GM11168 (cell line): ENCODE results near the gene PTPN21.
"Not testable (repeated sequence)": the region's sequence is repeated elsewhere in the genome, so short reads cannot be mapped to it uniquely, and the experiment has no call there.

Experiments
- in situ Hi-C: fragments of 300-500 bp; cut with MboI; formaldehyde crosslinking; loops from one replicate; pipeline ENCODE4 v1.12.0; 2022; ENCODE audit warnings: low sequenced_read_pairs; ENCODE audit not compliant: unreplicated experiment

Gene PTPN21

DNA sequence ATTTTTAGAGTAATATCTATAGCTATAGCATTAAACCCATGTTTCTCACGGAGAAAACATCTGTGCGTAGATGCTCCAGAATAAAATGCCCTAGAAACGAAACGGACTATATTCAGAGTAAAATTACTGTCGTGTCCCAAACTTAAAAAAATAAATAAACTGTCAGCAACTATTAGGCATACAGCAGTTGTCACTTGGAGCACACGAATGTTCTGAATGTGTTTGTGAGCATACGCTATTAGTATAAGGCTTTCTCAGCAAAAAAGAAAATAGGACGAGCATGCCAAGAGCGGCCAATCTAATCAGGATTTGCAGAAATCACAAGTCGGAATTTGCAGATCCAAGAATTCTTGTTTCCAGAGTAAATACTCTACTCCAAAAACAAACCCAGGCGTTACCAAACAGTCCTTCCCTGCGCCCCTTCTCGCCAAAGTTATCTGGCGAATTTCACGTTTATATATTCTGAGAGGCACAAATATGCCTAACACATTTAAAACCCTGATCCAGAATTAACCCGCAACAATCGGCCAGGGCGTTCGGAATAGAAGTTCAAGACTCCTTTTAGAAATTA, 836 bp downstream of the PTPN21 start:
- in situ Hi-C loops = no loop called here

DNA sequence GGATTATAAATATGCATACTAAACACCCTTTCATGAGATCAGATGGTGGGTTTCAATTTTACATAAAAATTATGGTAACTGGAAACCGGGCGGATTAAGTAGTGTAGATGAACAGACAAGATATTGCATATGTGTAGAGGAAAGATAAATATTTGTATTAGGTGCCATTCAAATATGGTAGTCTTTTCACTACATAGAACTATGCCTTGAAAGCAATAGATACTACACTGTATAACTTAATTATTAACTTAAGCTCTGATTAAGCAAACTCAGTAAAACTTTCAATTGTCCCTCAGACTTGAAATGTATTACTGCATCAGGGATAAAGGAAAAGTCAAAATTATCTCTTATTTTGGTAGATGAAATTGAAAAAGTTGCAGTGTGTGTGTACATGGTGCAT, 1.9 kb downstream of the PTPN21 start:
- in situ Hi-C loops = no loop called here

DNA sequence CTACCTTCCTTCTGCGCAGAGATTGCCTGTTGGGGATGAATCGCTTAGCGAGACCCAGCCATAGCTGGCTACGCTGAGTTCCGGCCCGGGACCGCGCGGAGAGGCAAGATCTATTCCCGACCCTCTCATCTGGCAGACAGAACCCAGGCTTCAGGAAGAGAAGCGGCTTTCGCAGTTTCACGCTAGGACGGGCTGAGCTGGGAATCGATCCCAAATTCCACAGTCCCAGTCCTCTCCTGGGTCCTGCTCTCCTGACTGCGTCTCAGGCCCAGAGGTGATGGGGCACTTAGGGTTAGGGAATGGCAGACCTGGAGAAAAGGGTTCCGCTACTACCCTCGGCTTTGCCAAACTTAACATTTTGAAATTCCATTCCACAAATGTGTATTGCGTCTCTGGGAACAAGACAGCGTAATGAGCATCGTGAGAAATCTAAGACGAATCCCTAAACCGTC, 2.8 kb downstream of the PTPN21 start:
- in situ Hi-C loops = no loop called here

DNA sequence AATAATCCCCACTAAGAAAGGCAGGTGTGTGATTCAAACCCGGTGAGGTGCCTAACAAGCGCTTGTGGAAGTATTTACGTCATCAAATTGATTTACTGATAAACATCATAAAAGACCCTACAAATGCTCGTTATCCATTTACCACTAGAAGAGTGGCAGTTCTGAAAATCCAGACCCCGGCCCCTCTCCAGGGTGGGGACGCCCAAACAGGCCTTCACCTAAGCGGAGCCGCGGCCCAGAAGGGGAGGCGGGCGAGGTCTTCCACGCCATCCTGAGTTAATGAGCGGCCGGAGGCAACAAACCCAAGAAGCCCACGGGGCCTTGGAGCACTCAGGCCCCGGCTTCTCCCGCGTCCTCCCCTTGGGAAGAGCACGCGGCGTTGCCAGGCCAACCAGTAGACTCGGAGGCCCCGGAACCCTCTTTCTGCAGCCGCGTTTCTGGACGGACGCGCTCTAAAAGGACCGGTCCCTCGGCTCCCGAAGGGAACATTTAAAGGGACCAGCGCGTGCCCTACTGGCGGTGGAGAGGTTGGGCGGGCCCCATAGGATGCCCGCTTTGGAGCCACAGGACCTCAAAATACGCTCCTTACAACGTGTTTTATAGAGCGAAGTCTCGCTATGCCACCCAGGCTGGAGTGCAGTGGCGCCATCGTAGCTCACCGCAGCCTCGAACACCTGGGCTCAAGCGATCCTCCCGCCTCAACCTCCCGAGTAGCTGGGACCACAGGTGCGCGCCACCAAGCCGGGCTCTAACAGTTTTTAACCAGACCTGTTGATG, 3.5 kb downstream of the PTPN21 start:
- in situ Hi-C loops = no loop called here

DNA sequence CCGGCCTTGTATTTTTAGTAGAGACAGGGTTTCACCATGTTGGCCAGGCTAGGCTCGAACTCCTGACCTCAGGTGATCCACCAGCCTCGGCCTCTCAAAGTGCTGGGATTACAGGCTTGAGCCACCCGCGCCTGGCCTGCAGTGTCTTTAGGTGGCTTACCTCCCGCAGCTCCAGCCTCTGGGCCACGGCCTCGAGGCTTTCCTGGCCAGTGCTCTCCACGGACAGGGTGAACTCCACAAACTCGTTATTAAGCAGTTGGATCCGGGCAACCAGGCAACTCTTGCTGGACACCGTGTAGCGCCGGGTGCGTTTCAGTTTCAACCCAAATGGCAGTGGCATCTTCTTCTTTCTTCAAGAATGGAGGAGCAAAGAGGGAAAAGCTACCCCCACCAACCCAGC, 4.7 kb downstream of the PTPN21 start:
- in situ Hi-C loops = no loop called here

DNA sequence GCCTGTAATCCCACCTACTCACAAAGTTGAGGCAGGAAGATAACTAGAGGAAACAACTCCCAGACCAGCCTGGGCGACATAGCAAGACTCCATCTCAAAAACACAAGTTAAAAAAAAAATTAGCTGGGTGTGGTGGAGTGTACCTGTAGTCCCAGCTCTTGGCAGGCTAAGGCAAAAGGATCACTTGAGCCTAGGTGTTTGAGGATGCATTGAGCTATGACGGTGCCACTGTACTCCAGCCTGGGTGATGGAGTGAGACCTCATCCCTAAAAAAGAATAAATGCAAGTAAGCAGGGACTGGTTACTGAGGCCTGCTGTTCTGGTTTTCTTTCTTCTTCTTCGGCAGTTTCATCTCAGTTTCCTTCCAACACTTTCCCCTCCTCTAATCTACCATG, 7.4 kb downstream of the PTPN21 start:
- in situ Hi-C loops = no loop called here

DNA sequence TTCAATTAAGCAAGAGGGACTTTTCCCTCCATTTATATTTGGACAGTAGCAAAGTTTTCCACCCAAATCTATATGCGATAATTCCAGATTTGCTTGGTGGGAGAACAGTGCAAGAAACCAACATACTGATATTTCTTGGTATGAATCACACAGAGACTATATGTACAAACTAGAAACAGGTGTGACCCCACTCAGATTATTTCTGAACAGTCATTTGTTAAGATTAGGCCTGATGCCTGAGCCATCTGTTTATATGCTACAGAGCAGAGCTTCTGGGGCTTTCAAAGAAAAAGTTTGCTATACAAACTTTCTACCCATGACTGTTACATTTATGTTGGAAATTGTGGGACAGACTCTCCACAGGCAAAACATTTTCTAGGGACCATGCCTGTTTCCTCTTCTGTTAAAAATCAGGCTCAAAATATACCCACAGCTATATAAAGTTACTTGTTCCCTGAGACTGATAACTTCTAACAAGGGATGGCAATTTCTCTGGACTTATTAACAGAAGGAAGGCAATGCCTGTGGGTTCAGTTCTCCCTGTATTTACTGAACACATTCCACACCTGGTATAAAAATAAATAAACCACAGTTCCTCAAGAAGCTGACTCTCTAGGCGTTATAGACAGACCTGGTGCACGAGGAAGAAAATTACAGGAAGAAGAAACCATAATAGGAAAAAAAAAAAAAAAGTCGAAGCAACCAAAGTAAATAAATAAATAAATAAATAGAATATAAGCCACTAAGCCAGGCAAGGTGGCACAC, 8.0 kb downstream of the PTPN21 start:
- in situ Hi-C loops = no loop called here

DNA sequence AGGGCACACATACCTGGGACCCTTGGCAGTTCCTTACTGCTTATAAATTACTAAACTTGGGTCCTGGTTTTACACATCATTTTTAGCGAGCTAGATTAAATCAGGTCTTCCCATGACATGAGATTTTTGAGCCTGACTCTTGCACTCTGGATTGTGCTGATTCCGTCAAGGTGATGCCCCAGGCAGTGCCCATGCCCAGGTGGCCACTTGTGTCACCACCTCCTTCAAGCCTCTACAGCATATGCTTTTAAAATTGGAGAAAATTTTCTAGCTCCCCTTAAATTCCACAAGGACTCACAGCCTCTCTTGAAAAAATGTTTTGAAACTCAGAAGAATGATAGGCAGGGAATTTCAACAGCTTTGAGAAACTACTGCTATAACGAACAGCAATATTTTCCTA, 9.6 kb downstream of the PTPN21 start:
- in situ Hi-C loops = no loop called here

DNA sequence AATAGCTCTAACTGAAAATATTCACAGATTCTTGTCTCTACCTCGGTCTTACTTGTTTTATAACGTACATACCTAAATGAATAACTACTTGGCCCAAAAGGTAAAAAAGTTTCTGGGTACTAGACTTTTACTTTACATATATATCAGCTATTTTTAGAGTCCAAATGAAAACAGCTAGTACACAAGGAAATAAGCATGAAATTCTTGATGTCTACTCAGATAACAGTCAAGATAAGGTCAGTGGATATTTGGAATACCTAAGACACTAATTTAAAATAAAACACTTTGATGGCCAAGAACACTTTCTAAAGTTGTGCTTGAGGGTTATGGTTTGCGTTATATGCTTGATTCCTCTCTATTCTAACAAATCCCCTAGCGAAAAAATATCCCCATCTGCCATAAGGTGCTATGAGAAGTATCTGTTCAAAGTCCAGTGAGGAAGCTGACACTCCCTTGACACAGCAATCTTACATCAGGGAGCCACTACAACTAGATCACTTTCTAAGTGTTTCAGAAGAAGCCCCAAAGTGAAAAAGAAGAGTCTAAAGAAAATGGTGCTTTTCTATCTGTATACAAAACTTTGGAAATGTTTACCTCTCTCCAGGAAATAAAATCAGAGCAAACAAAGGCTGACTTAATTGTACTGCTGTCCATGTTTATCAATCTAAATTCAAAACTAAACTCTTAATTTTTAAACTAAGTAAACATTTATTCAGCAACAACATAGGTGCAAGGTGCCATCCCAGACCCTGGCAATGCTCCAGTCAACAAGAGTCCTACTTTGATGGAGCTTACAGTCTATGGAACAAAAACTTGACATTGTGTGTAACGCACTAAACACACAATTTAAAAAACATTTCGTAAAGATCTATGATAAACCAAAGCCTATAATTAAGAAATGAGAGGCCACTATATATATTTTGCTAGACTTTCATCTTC, 11.7 kb downstream of the PTPN21 start:
- in situ Hi-C loops = no loop called here

DNA sequence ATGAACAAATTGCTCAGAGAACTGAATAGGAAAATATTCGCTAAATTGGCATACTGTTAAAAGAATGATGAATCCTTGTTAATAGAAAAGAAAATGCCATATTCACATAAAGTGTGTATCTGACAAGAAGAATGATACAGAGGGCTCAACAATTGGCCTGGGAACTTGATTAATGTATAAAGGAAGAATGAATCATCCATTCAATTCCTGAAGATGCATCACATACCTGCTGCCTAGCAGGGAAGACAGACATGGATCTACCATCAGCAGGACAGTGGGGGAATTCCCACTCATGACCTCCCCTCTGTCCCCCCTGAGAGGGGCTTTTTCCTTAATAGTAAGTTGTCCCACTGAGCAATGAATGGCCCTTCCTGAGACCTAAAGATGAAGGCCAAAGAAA, 13.5 kb downstream of the PTPN21 start:
- in situ Hi-C loops = no loop called here

DNA sequence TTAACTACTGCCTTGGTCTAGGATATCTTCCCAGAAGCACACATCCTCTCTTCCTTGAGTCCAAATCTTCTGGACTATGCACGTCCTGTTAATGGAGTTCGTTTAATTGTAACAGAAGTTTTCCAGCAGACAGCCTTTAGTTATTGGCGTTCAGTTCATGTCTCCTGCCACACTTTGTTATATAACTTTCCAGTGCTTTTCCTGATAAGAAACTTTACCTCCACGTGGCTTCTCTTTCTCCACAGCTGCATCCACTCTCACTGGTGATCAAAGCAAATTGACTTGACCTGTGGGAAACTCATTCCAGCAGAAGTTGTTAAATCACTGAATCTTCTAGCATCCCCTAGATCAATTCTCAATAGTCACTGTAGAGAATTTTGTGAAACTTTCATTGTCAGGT, 19.0 kb downstream of the PTPN21 start:
- in situ Hi-C loops = no loop called here

DNA sequence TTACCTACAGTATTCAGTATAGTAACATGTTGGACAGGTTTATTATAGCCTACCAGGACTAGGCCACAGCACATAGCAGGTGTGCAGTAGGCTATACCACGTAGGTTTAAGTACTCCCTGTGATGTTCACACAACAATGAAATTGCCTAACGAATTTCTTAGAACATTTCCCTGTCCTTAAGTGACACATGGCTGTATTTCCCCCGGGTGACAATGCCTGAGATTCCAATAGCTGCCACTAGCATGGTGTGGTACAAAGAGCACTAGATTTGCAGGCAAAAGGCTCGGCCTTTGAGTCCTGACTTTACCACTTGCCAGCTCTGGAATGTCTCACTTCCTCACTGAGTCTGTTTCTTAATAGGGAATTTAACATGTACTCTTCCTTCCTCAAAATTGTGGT, 19.7 kb downstream of the PTPN21 start:
- in situ Hi-C loops = no loop called here

DNA sequence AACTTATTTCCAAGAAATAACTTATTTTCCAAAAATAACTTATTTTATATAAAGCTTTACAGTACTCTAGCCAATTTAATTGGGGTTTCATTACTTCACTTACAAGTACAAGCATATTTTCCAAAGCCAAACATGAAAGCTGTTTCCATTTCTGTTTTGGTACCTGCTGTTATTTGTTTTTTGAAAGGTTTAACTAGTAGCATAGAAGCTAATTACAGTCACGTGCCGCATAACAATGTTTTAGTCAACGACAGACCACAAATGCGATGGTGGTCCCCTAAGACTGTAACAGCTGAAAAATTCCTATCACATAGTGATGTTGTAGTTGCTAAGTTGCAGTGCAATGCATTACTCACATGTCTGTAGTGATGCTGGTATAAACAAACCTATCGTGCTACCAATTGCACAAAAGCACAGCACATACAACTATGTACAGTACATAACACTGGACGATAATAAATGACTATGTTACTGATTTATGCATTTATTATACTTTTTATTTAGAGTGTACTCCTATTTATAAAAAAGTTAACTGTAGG, 21.7 kb downstream of the PTPN21 start:
- in situ Hi-C loops = no loop called here

DNA sequence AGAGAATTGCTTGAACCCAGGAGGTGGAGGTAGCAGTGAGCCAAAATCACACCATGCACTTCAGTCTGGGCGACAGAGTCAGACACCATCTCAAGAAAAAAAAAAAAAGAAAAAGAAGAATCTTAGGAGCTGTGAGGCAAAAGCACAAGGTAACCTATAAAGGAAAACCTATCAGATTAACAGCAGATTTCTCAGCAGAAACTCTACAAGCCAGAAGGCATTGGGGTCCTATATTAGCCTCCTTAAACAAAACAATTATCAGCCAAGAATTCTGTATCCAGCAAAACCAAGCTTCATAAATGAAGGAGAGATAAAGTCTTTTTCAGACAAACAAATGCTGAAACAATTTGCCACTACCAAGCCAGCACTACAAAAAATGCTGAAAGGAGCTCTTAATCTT, 24.9 kb downstream of the PTPN21 start:
- in situ Hi-C loops = not testable (repeated sequence)

DNA sequence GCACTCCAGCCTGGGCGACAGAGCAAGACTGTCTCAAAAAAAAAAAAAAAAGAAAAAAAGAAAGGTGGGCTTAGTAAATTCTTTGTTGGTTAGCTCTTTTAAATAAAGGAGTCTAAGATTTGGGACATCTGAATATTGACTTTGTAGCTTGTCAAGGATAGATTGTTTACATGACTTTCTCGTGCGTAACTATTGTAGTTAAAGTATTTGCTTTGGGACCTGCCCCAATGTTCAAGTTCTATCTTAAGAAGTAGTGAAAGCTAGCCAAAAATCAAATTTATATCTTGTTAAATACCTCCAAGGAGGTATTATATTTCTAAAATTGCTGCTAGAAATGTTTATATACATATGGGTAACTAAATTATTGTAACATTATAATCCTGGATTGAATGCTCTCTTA, 32.4 kb downstream of the PTPN21 start:
- in situ Hi-C loops = no loop called here

DNA sequence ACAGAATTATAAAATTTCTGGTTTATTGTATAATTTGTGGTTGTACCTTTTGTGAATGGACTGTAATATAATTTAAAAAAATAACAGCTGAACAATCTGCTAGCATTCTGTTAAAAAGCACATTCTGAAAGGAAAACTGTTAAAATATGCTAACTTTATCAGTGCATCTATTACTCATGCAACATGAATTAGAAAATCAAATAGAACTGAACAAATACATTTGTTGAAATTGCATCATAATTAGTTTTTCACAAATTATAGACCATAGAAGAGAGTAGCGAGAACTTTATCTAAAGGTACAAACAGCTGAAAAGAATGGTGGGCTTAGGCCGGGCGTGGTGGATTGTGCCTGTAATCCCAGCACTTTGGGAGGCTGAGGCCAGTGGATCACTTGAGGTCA, 33.0 kb downstream of the PTPN21 start:
- in situ Hi-C loops = no loop called here

DNA sequence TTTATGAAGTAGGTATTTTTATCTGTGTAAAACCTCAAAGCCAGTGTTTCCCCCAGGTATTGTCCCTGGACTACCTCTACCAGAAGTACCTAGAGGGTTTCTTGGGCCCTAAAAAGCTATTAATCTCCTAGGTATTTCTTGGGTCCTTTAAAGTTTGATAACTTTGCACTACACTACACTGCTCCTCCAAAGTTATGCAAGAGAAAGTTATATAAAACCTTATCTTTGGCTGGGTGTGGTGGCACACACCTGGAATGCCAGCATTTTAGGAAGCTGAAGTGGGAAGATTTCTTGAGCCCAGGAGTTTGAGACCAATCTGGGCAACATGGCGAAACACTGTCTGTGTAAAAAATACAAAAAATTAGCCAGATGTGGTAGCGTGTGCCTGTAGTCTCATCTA, 34.9 kb downstream of the PTPN21 start:
- in situ Hi-C loops = no loop called here

DNA sequence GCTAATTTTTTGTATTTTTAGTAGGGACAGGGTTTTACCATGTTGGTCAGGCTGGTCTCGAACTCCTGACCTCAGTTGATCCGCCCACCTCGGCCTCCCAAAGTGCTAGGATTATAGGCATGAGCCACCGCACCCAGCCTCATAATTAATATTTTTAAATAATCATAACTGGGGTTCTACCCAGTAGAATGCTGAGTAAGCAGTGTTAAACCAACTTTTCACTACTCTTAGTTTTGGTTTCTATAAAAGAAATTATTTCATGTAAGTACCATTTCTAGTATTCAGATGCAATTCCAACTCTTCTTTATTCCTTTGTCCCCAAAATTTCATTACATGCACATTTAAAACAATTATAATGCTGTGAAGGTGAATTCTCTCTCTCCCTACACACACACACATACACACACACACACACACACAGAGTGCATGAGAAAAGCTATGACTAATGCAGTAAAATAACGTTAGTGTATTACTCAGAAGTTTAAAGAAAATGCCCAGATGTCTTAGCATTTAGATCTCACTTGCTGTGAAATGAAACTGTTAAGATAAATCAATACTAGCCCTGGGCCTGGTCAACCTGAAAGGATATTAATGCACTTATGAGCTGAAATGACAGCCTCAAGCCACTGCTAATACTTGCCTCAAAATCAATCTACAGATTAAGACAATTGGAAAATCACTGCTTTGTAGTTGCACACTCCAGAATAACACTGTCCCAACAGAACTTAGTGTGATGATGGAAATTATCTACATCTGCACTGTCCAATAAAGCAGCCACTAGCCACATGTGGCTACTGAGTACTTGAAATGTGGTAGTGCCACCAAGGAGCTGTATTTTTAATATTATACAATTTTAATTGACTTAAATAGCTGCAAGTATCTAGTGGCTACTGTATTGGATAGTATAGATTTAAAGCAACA, 36.0 kb downstream of the PTPN21 start:
- in situ Hi-C loops = no loop called here

DNA sequence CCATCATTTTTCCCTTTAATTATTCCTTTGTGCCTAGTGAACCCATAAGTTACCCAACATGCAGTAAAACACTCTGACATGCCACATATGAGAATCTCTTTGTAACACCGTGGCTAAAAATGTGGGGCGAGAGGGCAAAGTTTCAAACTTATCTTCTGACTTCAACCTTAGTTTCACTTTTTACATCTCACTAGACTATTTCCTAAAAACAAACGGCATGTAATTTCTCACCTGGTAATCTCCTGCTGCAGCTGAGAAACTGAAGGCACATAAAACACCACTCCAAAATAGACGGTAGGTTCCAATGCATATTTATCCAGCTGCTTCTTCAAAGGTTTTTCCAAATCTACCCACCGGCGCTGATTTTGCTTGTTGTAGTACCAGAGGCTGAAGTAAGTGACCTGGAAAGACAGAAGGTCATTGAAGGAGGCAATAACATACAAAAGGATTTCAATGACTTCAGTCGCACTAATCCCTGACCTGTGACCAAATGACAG, 37.9 kb downstream of the PTPN21 start:
- in situ Hi-C loops = no loop called here
